VCaP (cell line): ENCODE measurements around the gene PIF1.
"Not testable (repeated sequence)": the region's sequence is repeated elsewhere in the genome, so short reads cannot be mapped to it uniquely, and the experiment has no call there.

Source experiments
- H3K27ac ChIP-seq: fragments of 450-650 bp; 2 replicates; pipeline ENCODE4 v1.5.1; 2017
- TF ChIP-seq, protein P1 (sequence below): fragments of 450-650 bp; conservative IDR thresholded peaks from 2 replicates; pipeline ENCODE4 v1.5.1; 2017; ENCODE audit warnings: mild to moderate bottlenecking, moderate library complexity

Gene PIF1

DNA sequence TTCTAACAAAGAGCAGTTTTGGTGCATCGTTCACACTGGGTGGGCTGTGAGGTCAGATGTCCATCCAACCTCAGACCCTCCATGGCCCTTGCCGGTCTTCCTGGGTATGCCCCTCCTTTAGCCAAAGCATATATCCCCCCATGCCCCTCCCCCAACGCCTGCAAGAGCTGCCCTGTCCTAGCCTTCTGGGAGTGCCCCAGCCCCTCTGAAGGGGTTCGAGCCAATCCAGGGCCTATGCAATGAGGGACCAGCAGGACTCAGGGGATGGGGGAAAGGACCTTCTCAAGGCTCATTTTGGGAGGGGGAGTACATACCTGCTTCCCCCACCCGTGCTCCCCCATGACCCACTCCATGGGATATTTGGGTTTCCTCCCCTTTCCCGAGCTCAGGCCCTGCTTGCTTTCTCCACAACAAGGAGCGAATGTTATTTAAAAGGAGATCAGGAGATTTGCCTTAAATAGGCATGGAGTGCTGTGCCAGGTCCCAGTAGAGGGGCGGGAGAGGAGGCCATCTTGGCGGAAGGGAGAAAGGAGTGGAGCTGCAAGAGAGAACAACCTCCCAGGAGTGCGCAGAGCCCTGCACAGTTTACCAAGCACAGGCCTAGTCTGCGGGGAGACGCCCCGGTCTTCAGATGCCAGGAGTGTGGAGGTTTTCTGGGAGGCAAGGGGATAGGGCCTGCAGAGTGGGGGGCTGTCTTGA lies 18.2 kb downstream of the PIF1 start:
- no peak overlapping the region for H3K27ac ChIP-seq

DNA sequence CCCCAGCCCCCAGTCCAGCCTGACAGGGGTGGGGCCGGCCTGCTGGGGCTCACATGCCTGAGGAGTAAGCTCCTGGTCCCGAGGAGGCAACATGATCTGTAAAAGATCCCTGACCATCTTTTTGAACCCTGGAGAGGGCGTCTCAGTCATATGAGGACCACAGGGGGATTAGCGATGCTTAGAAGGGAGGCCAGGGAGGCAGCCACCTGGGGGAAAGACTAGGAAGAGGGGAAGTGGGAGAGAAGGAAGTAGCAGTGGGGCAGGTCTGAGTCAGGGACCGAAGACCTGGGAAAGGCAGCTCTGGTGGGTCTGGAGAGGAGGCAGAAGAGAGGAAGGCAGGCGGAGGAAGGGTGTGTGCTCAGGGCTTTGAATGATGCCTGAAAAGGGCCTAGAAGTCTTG lies 18.9 kb downstream of the PIF1 start:
- no peak overlapping the region for H3K27ac ChIP-seq
- TF ChIP-seq, protein P1, sequence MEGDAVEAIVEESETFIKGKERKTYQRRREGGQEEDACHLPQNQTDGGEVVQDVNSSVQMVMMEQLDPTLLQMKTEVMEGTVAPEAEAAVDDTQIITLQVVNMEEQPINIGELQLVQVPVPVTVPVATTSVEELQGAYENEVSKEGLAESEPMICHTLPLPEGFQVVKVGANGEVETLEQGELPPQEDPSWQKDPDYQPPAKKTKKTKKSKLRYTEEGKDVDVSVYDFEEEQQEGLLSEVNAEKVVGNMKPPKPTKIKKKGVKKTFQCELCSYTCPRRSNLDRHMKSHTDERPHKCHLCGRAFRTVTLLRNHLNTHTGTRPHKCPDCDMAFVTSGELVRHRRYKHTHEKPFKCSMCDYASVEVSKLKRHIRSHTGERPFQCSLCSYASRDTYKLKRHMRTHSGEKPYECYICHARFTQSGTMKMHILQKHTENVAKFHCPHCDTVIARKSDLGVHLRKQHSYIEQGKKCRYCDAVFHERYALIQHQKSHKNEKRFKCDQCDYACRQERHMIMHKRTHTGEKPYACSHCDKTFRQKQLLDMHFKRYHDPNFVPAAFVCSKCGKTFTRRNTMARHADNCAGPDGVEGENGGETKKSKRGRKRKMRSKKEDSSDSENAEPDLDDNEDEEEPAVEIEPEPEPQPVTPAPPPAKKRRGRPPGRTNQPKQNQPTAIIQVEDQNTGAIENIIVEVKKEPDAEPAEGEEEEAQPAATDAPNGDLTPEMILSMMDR: no peak

More for the DNA sequence above, 18.2 kb downstream of the PIF1 start:
- TF ChIP-seq, protein P1: no peak

- H3K27ac ChIP-seq: no peak overlapping the region
- TF ChIP-seq, protein P1: no peak
Measured at GRCh38 chr15:64804619-64805018, 20.8 kb downstream of the PIF1 start.

DNA sequence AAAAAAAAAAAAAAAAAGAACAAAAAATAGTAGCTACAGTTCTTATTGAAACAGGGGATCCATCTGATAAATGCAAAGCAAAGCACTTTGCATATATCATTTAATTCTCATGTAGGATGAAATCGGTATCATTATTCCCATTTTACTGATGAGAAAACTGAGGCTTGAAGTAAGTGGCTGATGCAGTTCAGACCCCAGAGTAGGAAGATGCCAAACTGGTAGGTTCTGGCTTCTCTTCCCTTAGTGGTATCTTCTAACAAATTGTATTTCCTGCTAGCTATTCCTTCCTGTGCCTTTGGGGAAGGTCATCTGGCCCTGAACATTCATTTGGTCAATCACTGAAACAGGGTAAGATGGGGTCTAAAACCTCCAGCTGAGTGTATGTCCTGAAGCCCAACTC lies 21.9 kb downstream of the PIF1 start:
- TF ChIP-seq, protein P1: no peak
- H3K27ac ChIP-seq: no peak overlapping the region

- no peak overlapping the region for H3K27ac ChIP-seq
- TF ChIP-seq, protein P1: no peak
Measured at GRCh38 chr15:64800476-64800875, 25.0 kb downstream of the PIF1 start.

GRCh38 chr15:64798905-64799304 lies 26.5 kb downstream of the PIF1 start:
- H3K27ac ChIP-seq: not testable (repeated sequence)

- not testable (repeated sequence) for H3K27ac ChIP-seq
Measured at GRCh38 chr15:64795921-64796320, 29.5 kb downstream of the PIF1 start.

- H3K27ac ChIP-seq: not testable (repeated sequence)
Measured at GRCh38 chr15:64795299-64795698, 30.1 kb downstream of the PIF1 start.

GRCh38 chr15:64792282-64792681 lies 33.2 kb downstream of the PIF1 start:
- TF ChIP-seq, protein P1: no peak
- H3K27ac ChIP-seq: no peak overlapping the region
